Ascending aorta (tissue), 2 donors: Measurements from ENCODE around the gene WWP2. TPM values are rescaled to one million over a fixed set of nuclear protein-coding genes. Genes with fewer than 3 reads are reported as not detected.

Experiments
- DNase-seq, 2 donors: peaks; one replicate each; pipeline ENCODE4 v3.0.0-alpha.2; 2019; ENCODE audit warnings: low spot score in 2 of 2
- H3K27ac ChIP-seq, 2 donors: fragments of 200-600 bp; sonication (generic); one replicate each; pipeline ENCODE4 v1.5.1; 2016 to 2017; ENCODE audit warnings: mild to moderate bottlenecking in 1 of 2
- H3K27me3 ChIP-seq: fragments of 200-600 bp; sonication (generic); one replicate; pipeline ENCODE4 v1.5.1; 2017
- H3K36me3 ChIP-seq, 2 donors: fragments of 200-600 bp; sonication (generic); one replicate each; pipeline ENCODE4 v1.5.1; 2016
- H3K4me1 ChIP-seq, 2 donors: fragments of 200-600 bp; sonication (generic); one replicate each; pipeline ENCODE4 v1.5.1; 2016 to 2017; ENCODE audit warnings: mild to moderate bottlenecking in 1 of 2
- H3K4me3 ChIP-seq, 2 donors: fragments of 200-600 bp; sonication (generic); one replicate each; pipeline ENCODE4 v1.5.1; 2016 to 2017; ENCODE audit warnings: mild to moderate bottlenecking in 1 of 2
- H3K9me3 ChIP-seq, 2 donors: fragments of 200-600 bp; sonication (generic); one replicate each; pipeline ENCODE4 v1.5.1; 2016
- intact Hi-C: fragments of 100-400 bp; cut with DNase I; formaldehyde crosslinking; loops from one replicate; pipeline ENCODE4 v1.15.1; 2023
- total RNA-seq: library from RNA; depleted of rRNA; stranded (reverse); fragments of >200 nt; gene quantifications from one replicate; pipeline ENCODE4 v1.1.0, GENCODE V29; 2016
- TF ChIP-seq, protein P1 (sequence below), 3 experiments: fragments of 200-600 bp in 2 of 3; fragments of 450-650 bp in 1 of 3; sonication (generic) in 2 of 3; IDR thresholded peaks; one replicate each; pipeline ENCODE4 v1.5.1; 2016 to 2019; ENCODE audit warnings: antibody characterized with exemption in 3 of 3, mild to moderate bottlenecking in 1 of 3, moderate library complexity in 1 of 3

WWP2 gene
- total RNA-seq, 1 donor from 2014 or later = 71.2 TPM

DNA sequence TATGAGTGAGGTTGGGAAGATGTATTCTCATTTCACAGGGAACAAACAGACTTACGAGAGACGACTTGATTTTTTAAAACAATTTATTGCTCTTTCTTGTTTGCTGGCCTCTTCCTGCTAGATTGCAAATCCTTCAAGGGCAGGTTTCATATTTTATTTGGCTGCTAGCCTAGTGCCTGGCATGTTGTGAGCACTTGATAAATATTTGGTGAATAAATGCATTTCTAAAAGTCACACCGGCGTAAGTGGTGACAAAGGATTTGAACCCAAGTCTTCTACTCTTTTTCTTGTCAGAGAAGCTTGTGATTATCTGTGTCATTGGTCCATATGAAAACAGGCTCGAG is 1.4 kb downstream of the WWP2 start:
- Histone ChIP-seq H3K27ac (peak overlapping the region; percentile 86 to 92), H3K4me3 (peak overlapping the region; percentile 86 to 87), H3K9me3 (no peaks in the 10 kb centered on the region), H3K36me3 (no peaks in the 10 kb centered on the region), H3K27me3 (no peaks in the 10 kb centered on the region), H3K4me1 (peaks cover 0 to 15% of the 10 kb centered on the region in 2 donors)
- intact Hi-C loops = no loop called here
- no peak for DNase-seq
- TF ChIP-seq, protein P1, sequence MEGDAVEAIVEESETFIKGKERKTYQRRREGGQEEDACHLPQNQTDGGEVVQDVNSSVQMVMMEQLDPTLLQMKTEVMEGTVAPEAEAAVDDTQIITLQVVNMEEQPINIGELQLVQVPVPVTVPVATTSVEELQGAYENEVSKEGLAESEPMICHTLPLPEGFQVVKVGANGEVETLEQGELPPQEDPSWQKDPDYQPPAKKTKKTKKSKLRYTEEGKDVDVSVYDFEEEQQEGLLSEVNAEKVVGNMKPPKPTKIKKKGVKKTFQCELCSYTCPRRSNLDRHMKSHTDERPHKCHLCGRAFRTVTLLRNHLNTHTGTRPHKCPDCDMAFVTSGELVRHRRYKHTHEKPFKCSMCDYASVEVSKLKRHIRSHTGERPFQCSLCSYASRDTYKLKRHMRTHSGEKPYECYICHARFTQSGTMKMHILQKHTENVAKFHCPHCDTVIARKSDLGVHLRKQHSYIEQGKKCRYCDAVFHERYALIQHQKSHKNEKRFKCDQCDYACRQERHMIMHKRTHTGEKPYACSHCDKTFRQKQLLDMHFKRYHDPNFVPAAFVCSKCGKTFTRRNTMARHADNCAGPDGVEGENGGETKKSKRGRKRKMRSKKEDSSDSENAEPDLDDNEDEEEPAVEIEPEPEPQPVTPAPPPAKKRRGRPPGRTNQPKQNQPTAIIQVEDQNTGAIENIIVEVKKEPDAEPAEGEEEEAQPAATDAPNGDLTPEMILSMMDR (IDR thresholded peaks at IDR 0.05) = no peak

DNA sequence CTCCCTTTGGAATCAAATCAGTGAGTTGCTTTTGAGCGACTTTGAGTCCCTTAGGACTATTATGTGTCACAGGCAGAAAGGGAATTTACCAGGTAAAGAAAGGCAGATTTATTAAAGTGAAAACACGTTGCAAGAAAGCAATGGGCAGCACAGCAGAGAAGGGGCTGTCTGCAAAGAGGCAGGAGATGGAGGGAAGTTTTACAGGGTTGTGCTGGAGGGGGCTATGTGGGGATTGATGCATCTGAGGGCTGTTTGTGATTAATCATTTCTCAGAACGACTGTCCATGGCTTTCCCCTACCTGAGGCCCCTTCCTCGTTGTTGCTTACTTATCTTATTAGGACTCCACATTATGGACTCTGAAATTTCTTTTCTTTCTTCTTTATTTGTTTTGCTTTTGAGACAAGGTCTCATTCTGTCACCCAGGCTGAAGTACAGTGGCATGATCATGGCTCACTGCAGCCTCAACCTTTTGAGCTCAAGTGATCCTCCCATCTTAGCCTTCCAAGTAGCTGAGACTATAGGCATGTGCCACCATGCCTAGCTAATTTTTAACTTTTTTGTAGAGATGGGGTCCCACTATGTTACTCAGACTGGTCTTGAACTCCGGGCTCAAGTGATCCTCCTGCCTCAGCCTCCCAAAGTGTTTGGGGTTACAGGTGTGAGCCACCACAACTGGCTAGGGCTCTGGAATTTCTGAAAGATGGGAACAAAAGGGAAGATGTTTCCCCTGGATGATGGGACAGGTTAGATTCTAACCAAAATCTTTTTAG is 5.5 kb downstream of the WWP2 start:
- DNase-seq = no peak
- no peaks in the 10 kb centered on the region for H3K27me3 ChIP-seq
- H3K36me3 ChIP-seq = no peaks in the 10 kb centered on the region
- H3K4me1 ChIP-seq = peaks cover 0 to 9% of the 10 kb centered on the region in 2 donors
- no peak overlapping the region for H3K27ac ChIP-seq
- H3K4me3 ChIP-seq = no peak overlapping the region
- intact Hi-C loops = no loop called here
- no peaks in the 10 kb centered on the region for H3K9me3 ChIP-seq
- TF ChIP-seq, protein P1 (IDR thresholded peaks at IDR 0.05) = no peak

DNA sequence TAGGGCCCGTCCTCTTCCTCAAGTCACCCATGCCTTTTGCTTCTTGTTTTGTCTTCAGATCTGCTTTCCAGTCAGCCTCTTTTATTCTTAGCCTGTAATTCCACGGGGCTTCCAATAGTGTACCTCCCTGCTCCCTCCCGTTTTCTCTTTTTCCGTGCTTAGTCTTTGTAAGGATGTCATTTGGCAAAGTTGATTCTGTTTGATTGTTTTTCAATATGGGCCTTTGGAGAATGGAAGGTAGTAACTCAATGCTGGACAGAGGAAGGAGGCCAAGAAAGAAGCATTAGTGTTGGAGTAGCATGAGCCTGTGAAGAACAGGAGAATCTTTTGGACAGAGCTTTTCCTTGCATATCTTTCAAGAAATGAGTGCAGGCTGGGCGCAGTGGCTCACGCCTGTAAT is 6.5 kb downstream of the WWP2 start:
- no peaks in the 10 kb centered on the region for H3K27me3 ChIP-seq
- no peak overlapping the region for H3K4me3 ChIP-seq
- H3K27ac ChIP-seq = no peak overlapping the region
- intact Hi-C loops = no loop called here
- H3K9me3 ChIP-seq = no peaks in the 10 kb centered on the region
- TF ChIP-seq, protein P1 (IDR thresholded peaks at IDR 0.05) = no peak
- no peaks in the 10 kb centered on the region for H3K36me3 ChIP-seq
- DNase-seq = no peak
- peaks cover 0 to 1% of the 10 kb centered on the region in 2 donors for H3K4me1 ChIP-seq

DNA sequence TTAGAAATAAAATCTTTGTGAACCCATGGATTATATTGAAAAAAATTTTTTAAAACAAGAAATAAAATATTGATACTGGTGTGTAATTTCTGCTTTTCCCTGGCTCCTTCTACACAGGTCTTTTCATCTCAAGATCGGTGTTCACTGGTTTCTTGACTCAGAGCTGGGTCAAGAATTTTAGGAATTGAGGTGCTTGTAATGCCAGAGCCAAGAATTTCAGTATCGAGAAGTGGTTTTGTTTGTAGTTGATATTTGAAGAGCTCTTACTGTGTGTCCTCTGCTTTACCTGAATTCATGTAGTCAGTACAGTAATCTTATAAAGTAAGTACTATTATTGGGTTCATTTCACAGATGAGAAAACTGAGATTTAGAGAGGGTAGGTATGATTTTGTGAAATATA is 7.3 kb downstream of the WWP2 start:
- intact Hi-C loops = no loop called here
- no peaks in the 10 kb centered on the region for H3K9me3 ChIP-seq
- TF ChIP-seq, protein P1 (IDR thresholded peaks at IDR 0.05) = no peak
- no peak overlapping the region for H3K4me3 ChIP-seq
- no peak overlapping the region for H3K27ac ChIP-seq
- H3K27me3 ChIP-seq = no peaks in the 10 kb centered on the region
- no peaks in the 10 kb centered on the region for H3K4me1 ChIP-seq
- H3K36me3 ChIP-seq = no peaks in the 10 kb centered on the region
- no peak for DNase-seq

DNA sequence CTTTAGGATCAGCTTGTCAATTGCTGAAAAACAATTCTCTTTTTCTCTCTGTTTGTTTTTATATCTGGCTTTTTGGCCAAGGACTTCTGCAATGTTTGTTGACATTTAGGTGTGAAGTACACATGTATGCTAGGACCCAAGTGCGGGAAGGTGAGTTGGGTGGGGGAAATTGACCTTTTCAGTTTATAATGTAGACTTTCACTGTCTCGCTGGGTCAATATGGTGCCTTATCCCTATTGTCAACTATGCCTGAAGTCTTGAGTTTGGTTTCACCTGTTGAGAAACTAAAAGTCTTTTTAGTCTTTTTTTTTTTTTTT is 9.5 kb downstream of the WWP2 start:
- DNase-seq = no peak
- H3K27ac ChIP-seq = no peak overlapping the region
- H3K4me1 ChIP-seq = no peaks in the 10 kb centered on the region
- H3K36me3 ChIP-seq = no peaks in the 10 kb centered on the region
- TF ChIP-seq, protein P1 (IDR thresholded peaks at IDR 0.05) = no peak
- peaks cover 0 to 11% of the 10 kb centered on the region in 2 donors for H3K9me3 ChIP-seq
- H3K4me3 ChIP-seq = no peak overlapping the region
- intact Hi-C loops = no loop called here
- H3K27me3 ChIP-seq = no peaks in the 10 kb centered on the region
